ENCODE measurements around the gene ZNF629. TPM values are rescaled to one million over a fixed set of nuclear protein-coding genes. Genes with fewer than 3 reads are reported as not detected.

The ZNF629 gene
- total RNA-seq, 1 experiment from 2014 or later, result 4.8 TPM

DNA sequence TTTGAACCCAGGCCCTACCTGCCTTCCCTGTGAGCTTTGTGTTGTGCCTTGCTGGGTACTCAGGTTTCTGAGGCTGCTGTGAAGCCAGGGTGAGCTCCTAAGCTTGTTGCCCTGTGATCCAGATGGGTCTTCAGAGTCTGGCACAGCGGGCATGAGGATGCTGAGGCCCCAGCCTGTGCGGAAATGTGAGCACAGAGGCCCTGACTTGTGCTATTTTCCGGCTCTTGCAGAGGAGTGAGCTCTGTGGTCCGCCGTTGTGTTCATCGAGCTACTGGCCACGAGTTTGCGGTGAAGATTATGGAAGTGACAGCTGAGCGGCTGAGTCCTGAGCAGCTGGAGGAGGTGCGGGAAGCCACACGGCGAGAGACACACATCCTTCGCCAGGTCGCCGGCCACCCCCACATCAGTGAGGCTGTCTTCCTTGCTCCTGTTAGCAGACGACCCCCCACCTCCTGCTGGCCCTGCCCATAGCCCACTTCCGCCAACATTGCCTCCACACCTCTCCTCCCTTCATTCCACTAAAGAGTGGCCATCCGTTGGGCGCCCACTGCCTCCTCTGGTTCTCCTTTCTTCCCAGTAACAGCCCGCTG is 36.0 kb downstream of the ZNF629 start:
- Histone ChIP-seq H3K4me3 (ENCODE audit: low read length) (no peak overlapping the region), H3K9ac (ENCODE audit: low read length) (no peak overlapping the region), H2AFZ (ENCODE audit: low read length) (no peak overlapping the region), H3K4me1 (ENCODE audit: low read length) (peaks cover 15% of the 10 kb centered on the region), H4K20me1 (ENCODE audit: insufficient read depth, low read depth, low read length) (0 out of 2 replicates have a peak, but pooled peaks cover 6% of the 10 kb centered on the region), H3K9me3 (ENCODE audit: low read length) (no peaks in the 10 kb centered on the region), H3K36me3 (ENCODE audit: insufficient read depth, low read length) (peaks cover 22% of the 10 kb centered on the region; the same call in 1 of the 2 replicates), H3K27me3 (ENCODE audit: low read length) (no peaks in the 10 kb centered on the region), H3K79me2 (ENCODE audit: low read length) (peaks cover 24% of the 10 kb centered on the region), H3K27ac (ENCODE audit: low read length) (no peak overlapping the region), H3K9me2 (replicated peaks; ENCODE audit: insufficient read depth, low read length) (no peaks in the 10 kb centered on the region), H3K4me2 (ENCODE audit: low read depth, low read length, poor library complexity, severe bottlenecking) (no peak overlapping the region)
- DNase-seq, result no peak

DNA sequence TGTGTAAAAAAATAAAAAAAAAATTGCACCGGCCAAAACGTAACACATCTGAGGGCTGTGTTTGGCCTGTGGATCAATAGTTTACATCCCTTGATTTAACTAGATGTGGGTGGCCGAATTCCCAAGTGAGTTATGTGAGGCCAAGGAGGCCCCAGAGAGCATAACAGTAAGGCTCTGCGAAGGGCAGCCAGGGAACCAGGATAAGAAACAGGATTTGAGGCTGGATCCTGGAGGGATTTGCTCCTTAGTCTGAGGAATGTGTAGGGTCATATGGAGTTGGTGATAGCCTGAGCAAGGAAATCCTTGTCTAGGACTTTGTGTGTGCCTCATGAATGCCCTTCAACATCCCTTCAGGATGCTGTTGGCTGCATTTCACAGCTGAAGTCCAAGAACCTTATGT is 36.8 kb downstream of the ZNF629 start:
- Histone ChIP-seq H3K4me3 (ENCODE audit: low read length) (no peak overlapping the region), H4K20me1 (ENCODE audit: insufficient read depth, low read depth, low read length) (0 out of 2 replicates have a peak, but pooled peaks cover 6% of the 10 kb centered on the region), H3K9me3 (ENCODE audit: low read length) (no peaks in the 10 kb centered on the region), H3K9ac (ENCODE audit: low read length) (no peak overlapping the region), H3K9me2 (replicated peaks; ENCODE audit: insufficient read depth, low read length) (no peaks in the 10 kb centered on the region), H3K27ac (ENCODE audit: low read length) (no peak overlapping the region), H3K4me1 (ENCODE audit: low read length) (peaks cover 15% of the 10 kb centered on the region), H3K36me3 (ENCODE audit: insufficient read depth, low read length) (peaks cover 22% of the 10 kb centered on the region; the same call in 1 of the 2 replicates), H3K27me3 (ENCODE audit: low read length) (no peaks in the 10 kb centered on the region), H2AFZ (ENCODE audit: low read length) (no peak overlapping the region), H3K4me2 (ENCODE audit: low read depth, low read length, poor library complexity, severe bottlenecking) (no peak overlapping the region), H3K79me2 (ENCODE audit: low read length) (peaks cover 24% of the 10 kb centered on the region)
- no peak for DNase-seq

DNA sequence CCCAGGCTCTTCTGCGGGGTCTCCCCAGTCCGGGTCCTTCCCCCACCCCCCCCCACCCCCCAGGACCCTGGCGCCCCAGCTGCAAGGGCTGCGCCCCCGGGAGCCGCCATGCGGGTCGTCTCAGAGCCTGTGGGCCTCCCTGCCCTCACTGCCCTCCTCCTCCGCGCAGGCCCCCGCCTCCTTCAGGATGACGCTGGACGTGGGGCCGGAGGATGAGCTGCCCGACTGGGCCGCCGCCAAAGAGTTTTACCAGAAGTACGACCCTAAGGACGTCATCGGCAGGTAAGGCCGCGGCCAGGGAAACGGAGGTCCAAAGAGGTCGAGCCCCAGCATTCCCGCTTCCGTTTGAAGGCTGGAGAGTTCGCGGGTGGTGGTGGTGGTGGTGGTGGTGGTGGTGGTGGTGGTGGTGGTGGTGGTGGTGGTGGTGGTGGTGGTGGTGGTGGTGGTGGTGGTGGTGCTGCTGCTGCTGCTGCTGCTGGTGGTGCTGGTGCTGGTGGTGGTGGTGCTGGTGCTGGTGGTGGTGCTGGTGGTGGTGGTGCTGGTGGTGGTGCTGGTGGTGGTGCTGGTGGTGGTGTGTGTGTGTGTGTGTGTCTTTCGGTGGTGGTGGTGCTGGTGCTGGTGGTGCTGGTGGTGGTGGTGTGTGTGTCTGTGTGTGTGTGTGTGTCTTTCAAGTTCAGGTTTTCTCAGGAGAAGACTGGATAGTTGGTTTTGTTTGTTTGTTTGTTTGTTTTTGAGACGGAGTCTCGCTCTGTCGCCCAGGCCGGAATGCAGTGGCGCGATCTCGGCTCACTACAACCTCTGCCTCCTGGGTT is 38.2 kb downstream of the ZNF629 start:
- H3K4me3 ChIP-seq (ENCODE audit: low read length), result peak overlapping the region; percentile 73
- no peak overlapping the region for H2AFZ ChIP-seq (ENCODE audit: low read length)
- H3K9ac ChIP-seq (ENCODE audit: low read length), result peak overlapping the region; percentile 79
- H3K36me3 ChIP-seq (ENCODE audit: insufficient read depth, low read length), result peaks cover 17% of the 10 kb centered on the region; the same call in 1 of the 2 replicates
- H3K4me1 ChIP-seq (ENCODE audit: low read length), result peaks cover 15% of the 10 kb centered on the region
- H3K4me2 ChIP-seq (ENCODE audit: low read depth, low read length, poor library complexity, severe bottlenecking), result peak overlapping the region; percentile 69
- no peaks in the 10 kb centered on the region for H3K27me3 ChIP-seq (ENCODE audit: low read length)
- H3K9me3 ChIP-seq (ENCODE audit: low read length), result no peaks in the 10 kb centered on the region
- H3K9me2 ChIP-seq (replicated peaks; ENCODE audit: insufficient read depth, low read length), result no peaks in the 10 kb centered on the region
- 0 out of 2 replicates have a peak, but pooled peaks cover 6% of the 10 kb centered on the region for H4K20me1 ChIP-seq (ENCODE audit: insufficient read depth, low read depth, low read length)
- H3K79me2 ChIP-seq (ENCODE audit: low read length), result peaks cover 24% of the 10 kb centered on the region
- no peak overlapping the region for H3K27ac ChIP-seq (ENCODE audit: low read length)
- DNase-seq, result peak; percentile 62

DNA sequence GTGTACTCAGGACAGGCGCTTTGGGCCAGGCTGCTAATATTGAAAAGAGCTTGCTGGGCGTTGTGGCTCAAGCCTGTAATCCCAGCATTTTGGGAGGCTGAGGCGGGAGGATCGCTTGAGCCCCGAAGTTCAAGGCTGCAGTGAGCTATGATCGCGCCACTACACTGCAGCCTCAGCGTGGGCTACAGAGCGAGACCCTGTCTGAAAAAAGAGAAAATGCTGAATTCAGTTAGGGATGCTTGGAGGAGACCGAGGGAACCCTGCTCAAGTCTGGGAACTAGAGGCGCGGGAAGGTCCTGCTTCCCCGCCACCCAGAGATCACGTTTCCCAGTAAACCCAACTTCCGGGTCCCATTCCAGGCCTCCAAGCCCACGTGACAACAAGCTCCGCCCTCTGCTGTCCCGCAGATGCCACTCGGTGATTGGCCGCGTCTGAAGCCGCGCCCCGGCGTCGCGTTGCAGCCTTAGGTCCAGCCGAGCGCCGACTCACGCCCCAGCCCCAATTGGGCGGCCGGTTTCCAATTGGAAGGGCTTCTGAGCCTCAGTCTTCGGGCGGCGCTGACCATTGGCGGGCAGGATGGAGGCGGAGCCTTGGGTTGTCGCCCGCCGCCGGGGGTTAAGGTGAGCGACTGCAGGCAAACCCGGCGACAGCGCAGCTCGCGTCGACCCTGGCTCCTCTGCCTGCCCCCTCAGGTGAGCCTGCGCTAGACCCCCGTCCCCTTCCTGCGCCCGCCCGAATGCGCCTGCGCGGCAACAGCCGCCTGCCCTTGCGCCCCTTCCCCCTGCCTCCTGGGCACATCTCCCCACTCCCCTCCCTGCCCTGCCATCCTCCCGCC is 39.0 kb downstream of the ZNF629 start, which contains the start of gene PHKG2:
Gene PHKG2, plus strand, starts transcription at position 627 of the 835 bp plus-strand sequence. CDS start 396 bp downstream, outside the sequence.
- Histone ChIP-seq H3K36me3 (ENCODE audit: insufficient read depth, low read length) (peaks cover 15% of the 10 kb centered on the region; the same call in 1 of the 2 replicates), H3K27me3 (ENCODE audit: low read length) (no peaks in the 10 kb centered on the region), H3K27ac (ENCODE audit: low read length) (peak within 1 kb of the TSS; percentile 1; the same call in 1 of the 2 replicates), H3K9me3 (ENCODE audit: low read length) (no peaks in the 10 kb centered on the region), H3K9ac (ENCODE audit: low read length) (peak within 1 kb of the TSS; percentile 79), H3K4me1 (ENCODE audit: low read length) (peaks cover 15% of the 10 kb centered on the region), H4K20me1 (ENCODE audit: insufficient read depth, low read depth, low read length) (0 out of 2 replicates have a peak, but pooled peaks cover 6% of the 10 kb centered on the region), H3K4me3 (ENCODE audit: low read length) (peak within 1 kb of the TSS; percentile 73), H3K79me2 (ENCODE audit: low read length) (peaks cover 24% of the 10 kb centered on the region), H3K4me2 (ENCODE audit: low read depth, low read length, poor library complexity, severe bottlenecking) (peak within 1 kb of the TSS; percentile 69), H2AFZ (ENCODE audit: low read length) (no peak within 1 kb of the TSS; the same call in 1 of the 2 replicates), H3K9me2 (replicated peaks; ENCODE audit: insufficient read depth, low read length) (no peaks in the 10 kb centered on the region)
- DNase-seq, result peak; percentile 99

DNA sequence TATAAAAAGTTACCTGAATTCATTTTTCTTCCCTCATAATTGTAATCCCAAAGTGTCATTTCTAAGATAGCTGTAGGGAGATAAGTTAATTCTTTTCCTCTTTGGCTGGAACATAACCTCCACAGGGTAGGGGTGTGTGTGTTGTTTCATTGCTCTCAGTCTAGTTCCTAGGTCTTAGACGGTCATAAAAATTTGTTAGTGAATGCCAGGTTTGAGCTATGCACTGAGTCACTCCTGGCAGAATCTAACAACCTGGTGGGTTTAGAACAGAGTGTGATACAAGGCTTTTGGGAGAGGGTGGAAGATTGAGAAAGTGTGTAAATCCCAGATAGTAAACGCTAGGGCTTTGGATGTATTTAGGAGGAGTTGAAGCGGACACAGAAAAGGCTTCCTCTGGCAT is 39.7 kb downstream of the ZNF629 start:
- Histone ChIP-seq H3K4me3 (ENCODE audit: low read length) (peak overlapping the region; percentile 73; the same call in 1 of the 2 replicates), H3K79me2 (ENCODE audit: low read length) (peaks cover 24% of the 10 kb centered on the region), H3K4me1 (ENCODE audit: low read length) (peaks cover 15% of the 10 kb centered on the region), H4K20me1 (ENCODE audit: insufficient read depth, low read depth, low read length) (0 out of 2 replicates have a peak, but pooled peaks cover 6% of the 10 kb centered on the region), H3K36me3 (ENCODE audit: insufficient read depth, low read length) (peaks cover 16% of the 10 kb centered on the region; the same call in 1 of the 2 replicates), H2AFZ (ENCODE audit: low read length) (no peak overlapping the region; the same call in 1 of the 2 replicates), H3K4me2 (ENCODE audit: low read depth, low read length, poor library complexity, severe bottlenecking) (peak overlapping the region; percentile 63), H3K27me3 (ENCODE audit: low read length) (no peaks in the 10 kb centered on the region), H3K9ac (ENCODE audit: low read length) (peak overlapping the region; percentile 60), H3K9me3 (ENCODE audit: low read length) (no peaks in the 10 kb centered on the region), H3K27ac (ENCODE audit: low read length) (peak overlapping the region; percentile 1; the same call in 1 of the 2 replicates), H3K9me2 (replicated peaks; ENCODE audit: insufficient read depth, low read length) (no peaks in the 10 kb centered on the region)
- DNase-seq, result no peak

DNA sequence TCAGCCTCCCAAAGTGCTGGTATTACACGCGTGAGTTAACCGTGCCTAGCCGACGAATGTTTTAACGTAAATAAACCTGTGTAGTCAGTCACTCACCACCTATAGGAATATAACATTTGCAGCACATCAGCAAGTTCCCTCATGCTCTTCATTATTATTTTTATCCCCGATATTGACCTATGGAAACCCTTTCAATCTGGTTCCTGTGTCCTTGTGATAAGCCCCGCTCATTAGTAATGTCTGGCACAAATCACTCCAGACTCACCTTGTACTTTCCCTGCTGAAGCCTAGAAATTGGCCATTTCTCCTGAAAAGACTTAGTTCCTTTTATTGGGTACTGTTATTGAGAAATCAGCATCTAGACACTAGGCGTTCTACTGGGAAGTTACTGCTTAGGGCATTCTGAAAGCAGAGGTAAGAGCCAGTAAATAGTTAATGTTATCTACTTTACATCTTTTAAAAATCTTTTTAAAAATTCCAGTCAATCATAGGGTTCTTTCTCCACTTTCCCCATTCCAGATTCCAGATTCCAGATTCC is 40.3 kb downstream of the ZNF629 start:
- H3K27me3 ChIP-seq (ENCODE audit: low read length), result no peaks in the 10 kb centered on the region
- peak overlapping the region; percentile 1; the same call in 1 of the 2 replicates for H3K27ac ChIP-seq (ENCODE audit: low read length)
- H3K9me3 ChIP-seq (ENCODE audit: low read length), result no peaks in the 10 kb centered on the region
- H3K9me2 ChIP-seq (replicated peaks; ENCODE audit: insufficient read depth, low read length), result no peaks in the 10 kb centered on the region
- H3K36me3 ChIP-seq (ENCODE audit: insufficient read depth, low read length), result peaks cover 22% of the 10 kb centered on the region; the same call in 1 of the 2 replicates
- H3K4me1 ChIP-seq (ENCODE audit: low read length), result peaks cover 15% of the 10 kb centered on the region
- H4K20me1 ChIP-seq (ENCODE audit: insufficient read depth, low read depth, low read length), result 0 out of 2 replicates have a peak, but pooled peaks cover 6% of the 10 kb centered on the region
- no peak overlapping the region for H2AFZ ChIP-seq (ENCODE audit: low read length)
- no peak overlapping the region for H3K4me3 ChIP-seq (ENCODE audit: low read length)
- DNase-seq, result no peak
- no peak overlapping the region for H3K4me2 ChIP-seq (ENCODE audit: low read depth, low read length, poor library complexity, severe bottlenecking)
- H3K9ac ChIP-seq (ENCODE audit: low read length), result no peak overlapping the region
- H3K79me2 ChIP-seq (ENCODE audit: low read length), result peaks cover 24% of the 10 kb centered on the region

DNA sequence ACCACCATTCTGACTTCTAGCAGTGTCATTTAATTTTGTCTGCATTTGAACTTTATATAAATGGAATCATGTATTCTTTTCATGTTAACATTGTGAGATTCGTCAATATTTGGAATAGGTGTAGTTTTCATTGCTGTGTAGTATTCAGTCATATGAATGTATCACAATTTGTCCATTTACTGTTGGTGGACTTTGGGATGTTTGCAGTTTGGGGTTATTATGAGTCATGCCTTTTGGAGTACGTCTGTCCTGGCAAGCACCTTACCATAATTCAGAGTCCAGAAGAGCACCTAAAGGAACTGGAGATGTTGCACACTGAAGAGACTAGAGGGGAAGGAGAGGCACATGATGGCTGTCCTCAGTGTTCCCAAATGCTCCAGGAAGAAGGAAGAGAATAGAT is 41.9 kb downstream of the ZNF629 start:
- Histone ChIP-seq H4K20me1 (ENCODE audit: insufficient read depth, low read depth, low read length) (0 out of 2 replicates have a peak, but pooled peaks cover 8% of the 10 kb centered on the region), H3K36me3 (ENCODE audit: insufficient read depth, low read length) (peaks cover 16% of the 10 kb centered on the region; the same call in 1 of the 2 replicates), H2AFZ (ENCODE audit: low read length) (no peak overlapping the region), H3K79me2 (ENCODE audit: low read length) (peaks cover 15% of the 10 kb centered on the region), H3K4me2 (ENCODE audit: low read depth, low read length, poor library complexity, severe bottlenecking) (no peak overlapping the region), H3K9me3 (ENCODE audit: low read length) (no peaks in the 10 kb centered on the region), H3K4me3 (ENCODE audit: low read length) (no peak overlapping the region), H3K27ac (ENCODE audit: low read length) (no peak overlapping the region), H3K27me3 (ENCODE audit: low read length) (no peaks in the 10 kb centered on the region), H3K9me2 (replicated peaks; ENCODE audit: insufficient read depth, low read length) (no peaks in the 10 kb centered on the region), H3K9ac (ENCODE audit: low read length) (no peak overlapping the region), H3K4me1 (ENCODE audit: low read length) (peaks cover 15% of the 10 kb centered on the region)
- no peak for DNase-seq

All from Karpas-422 (cell line).